ENCODE results near the gene IL18RAP.

- TF ChIP-seq CTCF (IDR thresholded peaks at IDR 0.05; ENCODE audit: poor library complexity): no peak
- no peak for TF ChIP-seq EZH2 (IDR thresholded peaks at IDR 0.05; ENCODE audit: borderline replicate concordance)
- TF ChIP-seq EZH2phosphoT487 (IDR thresholded peaks at IDR 0.05; ENCODE audit: low read depth, severe bottlenecking, unreplicated experiment): no peak
Measured at GRCh38 chr2:102480285-102481195, 57.6 kb downstream of the IL18RAP start.
